ENCODE data around the gene CREM.

The CREM gene

GRCh38 chr10:35194471-35194870 is 67.8 kb downstream of the CREM start (continued):
- no peak for TF ChIP-seq ARNTL (CRISPR knock-in tag; IDR thresholded peaks at IDR 0.05; ENCODE audit: borderline replicate concordance, low read depth)

DNA sequence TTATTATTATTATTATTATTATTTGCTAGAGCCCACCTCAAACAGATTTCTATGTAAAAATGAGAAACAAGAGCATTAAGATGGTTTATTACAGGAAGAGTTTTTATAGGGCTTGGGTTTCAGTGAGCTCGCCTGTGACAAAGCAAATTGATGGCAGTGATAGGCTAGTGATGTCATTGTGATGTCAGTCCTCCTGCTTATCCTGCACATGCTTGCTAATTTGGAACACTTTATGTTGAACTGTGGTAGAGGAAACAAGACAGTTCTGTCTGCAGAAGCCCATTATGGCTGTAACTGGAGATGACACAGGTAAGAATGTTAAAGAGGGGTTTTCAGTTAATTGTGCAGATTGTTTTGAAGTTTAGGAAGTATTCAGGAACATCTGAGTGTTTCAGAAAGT is 68.3 kb downstream of the CREM start:
- ATAC-seq, result peak; percentile 36; the same call in 2 of the 3 replicates
- no peak for TF ChIP-seq ISL1 (CRISPR knock-in tag; IDR thresholded peaks at IDR 0.05)
- TF ChIP-seq TOX (CRISPR knock-in tag; IDR thresholded peaks at IDR 0.05; ENCODE audit: borderline replicate concordance), result peak; percentile 76; the same call in 1 of the 2 replicates
- peak; percentile 50; the same call in 1 of the 2 replicates for TF ChIP-seq SNAI2 (CRISPR knock-in tag; IDR thresholded peaks at IDR 0.05)
- no peak for TF ChIP-seq PATZ1 (CRISPR knock-in tag; IDR thresholded peaks at IDR 0.05; ENCODE audit: borderline replicate concordance)
- no peak for TF ChIP-seq TSHZ2 (CRISPR knock-in tag; IDR thresholded peaks at IDR 0.05)
- no peak for TF ChIP-seq PPARA (CRISPR knock-in tag; IDR thresholded peaks at IDR 0.05; ENCODE audit: borderline replicate concordance)
- peak; percentile 90 for TF ChIP-seq ZC3H10 (CRISPR knock-in tag; IDR thresholded peaks at IDR 0.05)

DNA sequence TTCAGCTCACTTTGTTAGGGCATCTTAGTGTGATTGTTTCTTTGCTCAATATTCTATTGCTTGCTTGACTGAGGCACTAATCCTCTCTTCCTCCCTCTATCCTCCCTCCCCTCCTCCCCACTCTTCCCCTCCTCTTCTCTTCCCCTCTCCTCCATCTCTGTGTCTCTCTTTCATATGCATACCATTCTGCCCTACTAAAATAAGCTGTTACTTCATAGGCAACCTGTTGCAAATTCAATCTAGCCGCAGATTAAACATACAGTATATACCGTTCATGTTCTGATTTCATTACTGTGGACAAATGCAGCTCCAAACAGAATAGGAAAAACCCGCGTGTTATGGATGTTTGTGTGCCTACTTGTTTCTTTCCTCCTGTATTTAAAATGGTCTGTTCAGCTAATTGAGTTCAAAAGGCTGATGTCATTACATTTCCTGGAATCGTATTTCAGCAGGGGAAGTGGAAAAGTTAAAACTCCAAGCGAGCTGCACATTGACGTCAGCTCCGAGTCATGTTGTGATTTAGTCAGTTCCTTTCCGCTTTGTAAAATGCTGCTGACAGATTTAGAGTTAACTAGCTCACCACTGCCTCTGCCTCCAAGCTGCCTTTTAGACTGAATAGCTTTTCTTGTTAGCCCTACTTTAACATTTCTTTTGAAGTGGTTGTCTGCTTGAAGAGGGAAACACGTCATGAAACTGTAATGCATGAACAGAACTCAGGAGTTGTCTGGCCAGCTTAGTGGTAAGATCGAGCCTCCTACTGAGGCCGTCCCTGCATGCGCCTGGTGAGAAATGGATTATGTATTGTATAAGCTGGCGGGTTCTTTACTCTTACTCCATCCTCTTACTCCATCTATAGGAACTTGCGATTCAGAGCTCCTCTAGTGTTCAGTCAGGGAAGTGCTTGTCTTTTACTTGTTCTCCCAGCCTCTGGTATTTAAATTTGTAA is 69.0 kb downstream of the CREM start:
- ATAC-seq, result peak; percentile 90
- TF ChIP-seq PPARA (CRISPR knock-in tag; IDR thresholded peaks at IDR 0.05; ENCODE audit: borderline replicate concordance), result no peak
- TF ChIP-seq BACH2 (CRISPR knock-in tag; IDR thresholded peaks at IDR 0.05; ENCODE audit: borderline replicate concordance), result no peak
- TF ChIP-seq PATZ1 (CRISPR knock-in tag; IDR thresholded peaks at IDR 0.05; ENCODE audit: borderline replicate concordance), result no peak
- TF ChIP-seq, protein P1, sequence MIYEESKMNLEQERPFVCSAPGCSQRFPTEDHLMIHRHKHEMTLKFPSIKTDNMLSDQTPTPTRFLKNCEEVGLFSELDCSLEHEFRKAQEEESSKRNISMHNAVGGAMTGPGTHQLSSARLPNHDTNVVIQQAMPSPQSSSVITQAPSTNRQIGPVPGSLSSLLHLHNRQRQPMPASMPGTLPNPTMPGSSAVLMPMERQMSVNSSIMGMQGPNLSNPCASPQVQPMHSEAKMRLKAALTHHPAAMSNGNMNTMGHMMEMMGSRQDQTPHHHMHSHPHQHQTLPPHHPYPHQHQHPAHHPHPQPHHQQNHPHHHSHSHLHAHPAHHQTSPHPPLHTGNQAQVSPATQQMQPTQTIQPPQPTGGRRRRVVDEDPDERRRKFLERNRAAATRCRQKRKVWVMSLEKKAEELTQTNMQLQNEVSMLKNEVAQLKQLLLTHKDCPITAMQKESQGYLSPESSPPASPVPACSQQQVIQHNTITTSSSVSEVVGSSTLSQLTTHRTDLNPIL (CRISPR knock-in tag; IDR thresholded peaks at IDR 0.05; ENCODE audit: low read depth), result peak; percentile 60
- no peak for TF ChIP-seq ZFP30 (CRISPR knock-in tag; IDR thresholded peaks at IDR 0.05)
- no peak for TF ChIP-seq ZNF70 (CRISPR knock-in tag; IDR thresholded peaks at IDR 0.05)
- TF ChIP-seq ZFP3 (CRISPR knock-in tag; IDR thresholded peaks at IDR 0.05), result no peak; the same call in 1 of the 2 replicates
- no peak for TF ChIP-seq CSDC2 (CRISPR knock-in tag; IDR thresholded peaks at IDR 0.05)
- TF ChIP-seq ISL1 (CRISPR knock-in tag; IDR thresholded peaks at IDR 0.05), result no peak
- TF ChIP-seq TSHZ2 (CRISPR knock-in tag; IDR thresholded peaks at IDR 0.05), result no peak
- TF ChIP-seq, protein P2, sequence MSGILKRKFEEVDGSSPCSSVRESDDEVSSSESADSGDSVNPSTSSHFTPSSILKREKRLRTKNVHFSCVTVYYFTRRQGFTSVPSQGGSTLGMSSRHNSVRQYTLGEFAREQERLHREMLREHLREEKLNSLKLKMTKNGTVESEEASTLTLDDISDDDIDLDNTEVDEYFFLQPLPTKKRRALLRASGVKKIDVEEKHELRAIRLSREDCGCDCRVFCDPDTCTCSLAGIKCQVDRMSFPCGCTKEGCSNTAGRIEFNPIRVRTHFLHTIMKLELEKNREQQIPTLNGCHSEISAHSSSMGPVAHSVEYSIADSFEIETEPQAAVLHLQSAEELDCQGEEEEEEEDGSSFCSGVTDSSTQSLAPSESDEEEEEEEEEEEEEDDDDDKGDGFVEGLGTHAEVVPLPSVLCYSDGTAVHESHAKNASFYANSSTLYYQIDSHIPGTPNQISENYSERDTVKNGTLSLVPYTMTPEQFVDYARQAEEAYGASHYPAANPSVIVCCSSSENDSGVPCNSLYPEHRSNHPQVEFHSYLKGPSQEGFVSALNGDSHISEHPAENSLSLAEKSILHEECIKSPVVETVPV (CRISPR knock-in tag; IDR thresholded peaks at IDR 0.05), result no peak
- TF ChIP-seq ZNF8 (CRISPR knock-in tag; IDR thresholded peaks at IDR 0.05), result no peak
- TF ChIP-seq, protein P3, sequence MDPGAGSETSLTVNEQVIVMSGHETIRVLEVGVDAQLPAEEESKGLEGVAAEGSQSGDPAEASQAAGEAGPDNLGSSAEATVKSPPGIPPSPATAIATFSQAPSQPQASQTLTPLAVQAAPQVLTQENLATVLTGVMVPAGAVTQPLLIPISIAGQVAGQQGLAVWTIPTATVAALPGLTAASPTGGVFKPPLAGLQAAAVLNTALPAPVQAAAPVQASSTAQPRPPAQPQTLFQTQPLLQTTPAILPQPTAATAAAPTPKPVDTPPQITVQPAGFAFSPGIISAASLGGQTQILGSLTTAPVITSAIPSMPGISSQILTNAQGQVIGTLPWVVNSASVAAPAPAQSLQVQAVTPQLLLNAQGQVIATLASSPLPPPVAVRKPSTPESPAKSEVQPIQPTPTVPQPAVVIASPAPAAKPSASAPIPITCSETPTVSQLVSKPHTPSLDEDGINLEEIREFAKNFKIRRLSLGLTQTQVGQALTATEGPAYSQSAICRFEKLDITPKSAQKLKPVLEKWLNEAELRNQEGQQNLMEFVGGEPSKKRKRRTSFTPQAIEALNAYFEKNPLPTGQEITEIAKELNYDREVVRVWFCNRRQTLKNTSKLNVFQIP (CRISPR knock-in tag; IDR thresholded peaks at IDR 0.05; ENCODE audit: borderline replicate concordance, low read depth), result peak; percentile 43; the same call in 1 of the 2 replicates
- TF ChIP-seq TOX (CRISPR knock-in tag; IDR thresholded peaks at IDR 0.05; ENCODE audit: borderline replicate concordance), result peak; percentile 86; the same call in 1 of the 2 replicates
- no peak for TF ChIP-seq OSR1 (CRISPR knock-in tag; IDR thresholded peaks at IDR 0.05)
- TF ChIP-seq ZC3H10 (CRISPR knock-in tag; IDR thresholded peaks at IDR 0.05), result peak; percentile 51; the same call in 1 of the 2 replicates
- TF ChIP-seq RARB (CRISPR knock-in tag; IDR thresholded peaks at IDR 0.05), result no peak
- TF ChIP-seq ZNF565 (CRISPR knock-in tag; conservative IDR thresholded peaks at IDR 0.05; ENCODE audit: low read depth), result no peak
- peak; percentile 51; the same call in 1 of the 2 replicates for TF ChIP-seq ESRRG (CRISPR knock-in tag; IDR thresholded peaks at IDR 0.05)
- no peak for TF ChIP-seq GLIS3 (CRISPR knock-in tag; IDR thresholded peaks at IDR 0.05)
- no peak for TF ChIP-seq SNAI2 (CRISPR knock-in tag; IDR thresholded peaks at IDR 0.05)

Measured in SK-N-SH treated with all-trans-retinoic acid at 6 μM for 48 hours (cell line).